Activated CD8-positive, alpha-beta memory T cell treated with anti-CD3 and anti-CD28 coated beads, Interleukin-2, amount 10 ng/mL, durations not matched to agents 7 days and 5 days (primary cell): ENCODE data around the gene SHH. TPM values are rescaled to one million over a fixed set of nuclear protein-coding genes. Genes with fewer than 3 reads are reported as not detected.
A peak's percentile ranks its signal among the peaks of the same experiment; 100 is the strongest.

Source experiments
- ATAC-seq: fragments of 150-1000 bp; cut with Tn5 transposase; one replicate; pipeline ENCODE4 v1.10.0; 2021; ENCODE audit warnings: moderate library complexity
- CTCF ChIA-PET: fragments of 350-600 bp; sonication (Branson Sonifier 250); formaldehyde crosslinking; loops from one replicate; lab custom pipeline; 2021; ENCODE audit warnings: antibody characterized with exemption; lab: Charles Lee
- DNase-seq: peaks from one replicate; pipeline ENCODE4 v3.0.0-alpha.2; 2020
- H3K27ac Mint-ChIP-seq: one replicate; pipeline ENCODE4 v1.8.0; 2021; ENCODE audit warnings: mild to moderate bottlenecking, mixed read lengths
- H3K27me3 Mint-ChIP-seq: one replicate; pipeline ENCODE4 v1.8.0; 2021; ENCODE audit warnings: mixed read lengths
- H3K36me3 Mint-ChIP-seq: one replicate; pipeline ENCODE4 v1.8.0; 2021; ENCODE audit warnings: mild to moderate bottlenecking, mixed read lengths
- H3K4me1 Mint-ChIP-seq: one replicate; pipeline ENCODE4 v1.8.0; 2021; ENCODE audit warnings: mixed read lengths
- H3K4me3 Mint-ChIP-seq: one replicate; pipeline ENCODE4 v1.8.0; 2021; ENCODE audit warnings: mild to moderate bottlenecking, moderate library complexity, mixed read lengths
- H3K9me3 Mint-ChIP-seq: one replicate; pipeline ENCODE4 v1.8.0; 2022; ENCODE audit warnings: low read depth, mixed read lengths
- total RNA-seq, 2 experiments: library from RNA; stranded (reverse); gene quantifications; one replicate each; pipeline ENCODE4 v1.2.3, GENCODE V29; 2021

SHH gene
- not detected for total RNA-seq

DNA sequence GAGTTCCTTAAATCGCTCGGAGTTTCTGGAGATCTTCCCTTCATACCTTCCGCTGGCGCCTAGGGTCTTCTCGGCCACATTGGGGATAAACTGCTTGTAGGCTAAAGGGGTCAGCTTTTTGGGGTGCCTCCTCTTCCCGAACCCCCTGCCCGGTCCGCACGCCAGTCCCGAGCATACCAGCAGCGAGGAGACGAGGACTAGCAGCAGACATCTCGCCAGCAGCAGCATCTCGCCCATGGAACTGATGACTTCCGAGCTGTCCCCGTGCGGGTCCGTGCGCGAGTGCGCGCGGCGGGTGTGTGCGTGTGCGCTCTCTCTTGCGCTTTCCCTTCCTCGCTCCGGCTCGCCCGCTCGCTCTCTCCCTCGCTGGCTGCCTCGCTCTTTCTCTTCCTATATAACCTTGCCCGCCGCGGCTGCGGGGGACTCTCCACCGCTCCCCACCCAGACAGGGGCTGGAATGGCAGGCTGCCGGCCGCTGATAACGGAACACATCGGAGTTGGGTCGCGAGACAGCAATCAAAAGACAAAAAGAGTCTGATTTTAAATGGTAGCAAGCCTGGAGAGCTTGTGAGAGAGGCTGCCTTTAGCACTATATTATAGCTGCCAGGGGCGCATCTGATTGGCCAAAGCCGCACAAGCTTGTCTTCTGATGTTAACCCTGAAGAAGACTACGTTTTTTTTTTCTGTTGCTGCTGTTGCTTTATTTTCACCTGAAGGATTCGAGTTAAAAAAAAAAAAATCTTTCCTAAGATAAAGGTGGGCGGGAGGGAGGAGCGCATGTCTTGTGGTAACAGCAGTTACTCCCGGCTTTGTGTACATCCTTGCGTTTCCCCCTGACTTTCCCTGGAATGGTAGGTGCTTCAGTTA lies at the start of gene SHH:
Gene SHH, minus strand, starts transcription at position 569 of the 867 bp plus-strand sequence. Its CDS starts 341 bp downstream, at position 228.
- peaks cover 15% of the 10 kb centered on the region for H3K4me1 Mint-ChIP-seq
- H3K4me3 Mint-ChIP-seq, result no peak within 1 kb of the TSS
- DNase-seq, result no peak
- H3K27me3 Mint-ChIP-seq, result peaks cover 66% of the 10 kb centered on the region
- CTCF ChIA-PET, result interaction anchor here (1.1 to 2.1 kb wide), 4 partner anchors 17 to 942 kb away, joined by 3 to 5 read pairs (median 3); no protein-coding TSS in a partner anchor
- H3K9me3 Mint-ChIP-seq, result no peaks in the 10 kb centered on the region
- H3K27ac Mint-ChIP-seq, result no peak within 1 kb of the TSS
- no peak for ATAC-seq
- no peaks in the 10 kb centered on the region for H3K36me3 Mint-ChIP-seq

DNA sequence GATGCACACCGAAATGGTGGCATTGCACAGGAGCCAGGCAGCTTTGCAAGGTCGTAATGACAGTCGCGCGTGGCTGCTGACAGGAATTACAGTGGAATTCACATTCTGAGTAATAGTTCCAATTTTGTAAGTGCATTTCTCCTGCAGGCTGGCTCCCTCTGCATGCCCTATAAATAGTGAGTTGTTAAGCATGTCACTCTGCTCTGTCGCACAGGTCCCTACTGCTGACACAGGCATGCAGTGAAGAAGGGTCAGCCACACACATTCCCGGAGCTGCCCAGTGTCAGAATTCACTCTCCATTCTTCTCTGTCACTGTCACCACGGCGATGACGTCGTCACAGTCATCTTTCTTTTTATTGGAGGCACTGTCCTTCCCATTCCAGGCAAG lies 49.2 kb upstream of the SHH start:
- no peaks in the 10 kb centered on the region for H3K36me3 Mint-ChIP-seq
- H3K27me3 Mint-ChIP-seq, result no peaks in the 10 kb centered on the region
- no peak for ATAC-seq
- no peak overlapping the region for H3K4me3 Mint-ChIP-seq
- CTCF ChIA-PET, result no interaction called here
- DNase-seq, result peak; percentile 8
- H3K4me1 Mint-ChIP-seq, result no peaks in the 10 kb centered on the region
- H3K27ac Mint-ChIP-seq, result no peak overlapping the region
- H3K9me3 Mint-ChIP-seq, result no peaks in the 10 kb centered on the region

DNA sequence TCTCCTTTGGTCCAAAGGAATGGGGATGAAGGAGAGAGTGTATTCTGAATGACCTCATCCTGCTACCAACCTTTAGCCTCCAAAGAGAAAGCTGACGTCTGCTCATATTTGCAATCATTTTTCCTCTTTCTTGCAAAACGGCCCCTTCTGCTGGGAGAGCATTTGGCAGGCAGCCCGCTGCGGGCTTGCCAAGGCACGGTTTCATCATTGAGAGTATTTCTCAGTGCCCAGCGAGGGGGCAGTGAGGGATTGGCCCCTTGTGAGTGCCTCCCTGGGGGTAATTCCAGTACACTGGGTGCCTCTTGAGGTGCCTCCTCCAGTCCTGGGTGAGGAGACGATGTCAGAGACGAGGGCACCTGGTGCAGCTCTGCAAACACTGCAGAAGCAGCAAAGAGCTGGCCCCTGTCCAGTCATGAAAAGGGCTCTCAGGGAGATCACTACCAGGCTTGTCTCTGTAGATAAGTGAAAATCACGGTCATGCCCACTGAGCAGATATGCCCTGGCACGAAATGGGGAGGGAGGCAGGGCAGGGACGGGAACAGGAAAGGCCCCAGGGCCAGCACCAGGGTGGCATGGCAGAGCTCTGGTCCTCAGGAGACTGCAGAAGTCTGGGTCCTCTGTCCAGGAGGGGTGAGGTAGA lies 48.7 kb upstream of the SHH start:
- no peaks in the 10 kb centered on the region for H3K4me1 Mint-ChIP-seq
- no peak overlapping the region for H3K27ac Mint-ChIP-seq
- H3K4me3 Mint-ChIP-seq, result no peak overlapping the region
- H3K9me3 Mint-ChIP-seq, result no peaks in the 10 kb centered on the region
- CTCF ChIA-PET, result no interaction called here
- no peaks in the 10 kb centered on the region for H3K27me3 Mint-ChIP-seq
- peak; percentile 33 for DNase-seq
- H3K36me3 Mint-ChIP-seq, result no peaks in the 10 kb centered on the region
- no peak for ATAC-seq

DNA sequence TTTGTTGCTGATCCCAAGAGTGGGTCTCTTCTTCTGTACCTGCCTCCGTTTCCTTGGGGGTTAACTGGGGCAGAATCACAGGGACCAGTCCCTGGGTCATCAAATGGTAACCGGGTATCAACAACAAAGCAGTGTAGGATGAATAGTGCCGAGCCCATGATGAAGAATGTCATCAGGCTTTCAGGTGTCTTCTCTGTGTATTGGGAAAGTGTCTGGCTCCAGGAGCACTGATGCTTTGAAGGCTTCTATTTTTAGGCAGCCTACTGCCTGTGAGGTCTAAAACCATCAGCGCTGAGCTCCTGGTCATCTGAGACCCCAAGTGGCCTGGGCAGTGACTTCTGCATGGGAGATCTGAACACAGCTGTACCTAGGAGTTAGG lies 48.2 kb upstream of the SHH start:
- H3K36me3 Mint-ChIP-seq, result no peaks in the 10 kb centered on the region
- no peaks in the 10 kb centered on the region for H3K4me1 Mint-ChIP-seq
- CTCF ChIA-PET, result no interaction called here
- no peaks in the 10 kb centered on the region for H3K27me3 Mint-ChIP-seq
- no peak overlapping the region for H3K4me3 Mint-ChIP-seq
- no peak for ATAC-seq
- no peak overlapping the region for H3K27ac Mint-ChIP-seq
- H3K9me3 Mint-ChIP-seq, result no peaks in the 10 kb centered on the region
- DNase-seq, result no peak

DNA sequence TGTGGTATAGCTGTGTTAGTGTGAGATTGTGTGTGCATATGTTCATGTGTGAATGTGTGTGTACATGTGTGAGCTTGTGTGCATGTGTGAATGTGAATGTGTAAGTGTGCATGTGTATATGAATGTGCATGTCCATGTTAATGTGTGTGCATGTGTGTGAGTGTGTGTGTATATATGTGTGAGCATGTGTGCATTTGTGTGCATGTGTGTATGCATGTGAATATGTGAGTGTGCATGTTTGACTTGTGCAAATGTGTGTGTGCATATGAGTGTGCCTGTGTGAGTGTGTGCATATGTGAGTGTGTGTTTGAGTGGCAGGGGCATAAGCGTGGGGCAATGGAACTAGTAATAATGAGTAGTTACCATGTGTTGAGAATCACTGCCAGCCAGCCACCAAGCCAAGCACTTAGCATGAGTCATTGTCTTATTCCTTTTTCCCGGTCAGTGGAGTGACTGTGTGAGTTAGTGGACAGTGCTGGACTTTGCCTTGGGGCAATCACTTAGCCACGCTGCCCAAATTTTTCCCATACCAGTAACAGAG lies 46.3 kb upstream of the SHH start:
- CTCF ChIA-PET, result no interaction called here
- no peak overlapping the region for H3K27ac Mint-ChIP-seq
- no peak overlapping the region for H3K4me3 Mint-ChIP-seq
- no peaks in the 10 kb centered on the region for H3K9me3 Mint-ChIP-seq
- no peaks in the 10 kb centered on the region for H3K36me3 Mint-ChIP-seq
- H3K27me3 Mint-ChIP-seq, result no peaks in the 10 kb centered on the region
- H3K4me1 Mint-ChIP-seq, result no peaks in the 10 kb centered on the region
- DNase-seq (peak; percentile 18), ATAC-seq (no peak)

DNA sequence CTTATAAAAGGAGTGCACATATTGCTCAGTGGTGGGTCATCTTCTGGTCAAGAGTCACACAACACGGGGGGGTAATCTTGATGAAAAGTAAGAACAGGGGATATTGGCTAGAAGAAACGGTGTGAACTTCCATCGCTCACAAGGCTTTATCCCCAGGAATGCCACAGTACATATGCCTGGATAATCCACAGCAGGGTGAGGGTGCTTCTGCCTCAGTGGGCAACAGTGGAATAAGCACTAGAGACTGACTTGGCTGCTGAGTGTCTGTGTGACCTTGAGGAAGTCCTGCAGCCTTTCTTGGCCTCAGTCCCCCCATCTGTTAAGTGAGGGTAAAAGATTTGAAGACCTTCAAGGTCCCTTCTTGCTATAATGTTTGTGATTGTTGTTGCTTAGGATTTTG lies 44.9 kb upstream of the SHH start:
- Mint-ChIP-seq H3K4me3 (no peak overlapping the region), H3K9me3 (no peaks in the 10 kb centered on the region), H3K27ac (no peak overlapping the region), H3K4me1 (no peaks in the 10 kb centered on the region), H3K27me3 (no peaks in the 10 kb centered on the region), H3K36me3 (no peaks in the 10 kb centered on the region)
- CTCF ChIA-PET, result no interaction called here
- ATAC-seq, result no peak
- DNase-seq, result peak; percentile 26

DNA sequence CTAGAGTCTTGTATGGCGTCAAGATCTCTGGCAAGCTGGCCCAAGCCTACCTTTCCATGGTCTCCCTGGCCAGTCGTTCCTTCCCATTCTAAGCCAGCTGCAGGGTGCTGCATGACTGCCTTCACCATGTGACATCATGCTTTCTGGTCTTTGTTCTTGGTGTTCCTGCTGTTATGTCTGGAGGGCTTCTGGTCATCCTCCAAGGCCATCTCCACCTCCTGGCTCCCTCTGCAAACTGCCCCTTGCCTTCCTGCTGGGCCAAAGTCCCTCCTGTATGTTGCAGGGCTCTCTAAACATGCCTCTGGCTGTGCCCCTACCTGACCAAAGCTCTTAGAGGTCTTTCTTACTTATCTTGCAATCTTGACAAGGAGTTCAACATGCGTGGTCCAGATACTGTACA lies 44.4 kb upstream of the SHH start:
- H3K4me3 Mint-ChIP-seq, result no peak overlapping the region
- ATAC-seq, result no peak
- H3K9me3 Mint-ChIP-seq, result no peaks in the 10 kb centered on the region
- CTCF ChIA-PET, result no interaction called here
- H3K36me3 Mint-ChIP-seq, result no peaks in the 10 kb centered on the region
- H3K4me1 Mint-ChIP-seq, result no peaks in the 10 kb centered on the region
- H3K27me3 Mint-ChIP-seq, result no peaks in the 10 kb centered on the region
- no peak overlapping the region for H3K27ac Mint-ChIP-seq
- peak; percentile 29 for DNase-seq

DNA sequence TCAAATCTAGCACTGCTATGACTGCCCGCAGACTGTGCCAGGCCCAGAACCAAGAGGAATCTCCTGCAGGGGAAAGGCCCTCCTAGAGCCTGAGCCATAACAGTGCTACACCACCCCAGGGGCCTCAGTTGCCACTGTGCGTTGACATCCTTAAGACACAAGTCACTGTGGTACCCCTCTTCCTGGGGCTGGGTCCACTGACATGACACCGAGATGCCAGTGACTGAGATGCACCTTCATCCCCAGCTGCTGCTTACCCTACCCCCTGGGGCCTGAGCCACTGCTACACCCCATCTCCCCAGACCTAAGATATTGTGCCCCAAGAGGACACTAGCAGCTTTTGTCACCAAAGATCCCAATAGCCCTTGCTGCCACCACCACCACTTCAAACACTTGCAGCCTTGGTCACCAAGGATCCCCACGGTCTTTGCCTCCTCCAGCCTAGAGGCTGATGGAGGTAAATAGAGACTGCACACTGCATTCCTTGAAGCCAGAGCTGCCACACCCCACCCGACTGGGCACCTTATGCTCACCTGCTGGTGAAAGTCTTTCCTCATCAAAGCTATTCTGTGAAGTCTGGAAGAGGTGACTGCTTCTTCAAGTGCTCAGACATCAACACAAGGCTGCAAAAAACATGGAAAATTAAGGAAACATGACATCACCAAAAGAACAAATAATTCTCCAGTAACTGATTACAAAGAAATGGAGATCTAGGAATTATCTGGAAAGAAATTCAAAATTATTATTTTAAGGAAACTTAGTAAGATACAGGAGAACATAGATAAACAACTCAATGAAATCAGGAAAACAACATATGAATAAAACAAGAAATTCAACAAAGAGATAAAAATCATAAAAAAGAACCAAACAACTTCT lies 40.4 kb upstream of the SHH start:
- no peaks in the 10 kb centered on the region for H3K27me3 Mint-ChIP-seq
- CTCF ChIA-PET, result no interaction called here
- no peak for ATAC-seq
- no peak overlapping the region for H3K4me3 Mint-ChIP-seq
- no peaks in the 10 kb centered on the region for H3K36me3 Mint-ChIP-seq
- DNase-seq, result peak; percentile 27
- no peaks in the 10 kb centered on the region for H3K4me1 Mint-ChIP-seq
- no peak overlapping the region for H3K27ac Mint-ChIP-seq
- H3K9me3 Mint-ChIP-seq, result no peaks in the 10 kb centered on the region

DNA sequence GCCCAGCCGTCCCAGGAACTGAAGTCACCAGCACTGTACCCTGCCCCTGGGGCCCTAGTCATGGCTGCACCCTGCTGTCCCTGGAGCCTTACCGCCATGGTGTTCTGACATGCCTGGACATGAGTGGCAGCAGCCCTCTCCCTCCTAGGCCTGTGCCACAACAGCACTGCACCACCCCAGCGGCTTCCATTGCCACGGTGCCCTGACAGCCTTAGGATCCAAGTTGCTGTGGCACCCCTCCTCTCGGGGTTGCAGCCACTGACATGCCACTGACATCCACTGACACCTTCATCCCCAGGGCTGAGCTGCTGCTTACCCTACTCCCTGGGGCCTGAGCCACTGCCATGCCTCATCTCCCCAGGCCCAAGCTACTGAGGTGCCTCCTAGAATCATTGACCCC lies 39.6 kb upstream of the SHH start:
- Mint-ChIP-seq H3K4me1 (no peaks in the 10 kb centered on the region), H3K36me3 (no peaks in the 10 kb centered on the region), H3K4me3 (no peak overlapping the region), H3K27ac (no peak overlapping the region), H3K9me3 (no peaks in the 10 kb centered on the region), H3K27me3 (no peaks in the 10 kb centered on the region)
- no peak for ATAC-seq
- peak; percentile 25 for DNase-seq
- CTCF ChIA-PET, result interaction anchor here (1.1 kb wide), 1 partner anchor 13 kb away, joined by 3 read pairs; no protein-coding TSS in a partner anchor

DNA sequence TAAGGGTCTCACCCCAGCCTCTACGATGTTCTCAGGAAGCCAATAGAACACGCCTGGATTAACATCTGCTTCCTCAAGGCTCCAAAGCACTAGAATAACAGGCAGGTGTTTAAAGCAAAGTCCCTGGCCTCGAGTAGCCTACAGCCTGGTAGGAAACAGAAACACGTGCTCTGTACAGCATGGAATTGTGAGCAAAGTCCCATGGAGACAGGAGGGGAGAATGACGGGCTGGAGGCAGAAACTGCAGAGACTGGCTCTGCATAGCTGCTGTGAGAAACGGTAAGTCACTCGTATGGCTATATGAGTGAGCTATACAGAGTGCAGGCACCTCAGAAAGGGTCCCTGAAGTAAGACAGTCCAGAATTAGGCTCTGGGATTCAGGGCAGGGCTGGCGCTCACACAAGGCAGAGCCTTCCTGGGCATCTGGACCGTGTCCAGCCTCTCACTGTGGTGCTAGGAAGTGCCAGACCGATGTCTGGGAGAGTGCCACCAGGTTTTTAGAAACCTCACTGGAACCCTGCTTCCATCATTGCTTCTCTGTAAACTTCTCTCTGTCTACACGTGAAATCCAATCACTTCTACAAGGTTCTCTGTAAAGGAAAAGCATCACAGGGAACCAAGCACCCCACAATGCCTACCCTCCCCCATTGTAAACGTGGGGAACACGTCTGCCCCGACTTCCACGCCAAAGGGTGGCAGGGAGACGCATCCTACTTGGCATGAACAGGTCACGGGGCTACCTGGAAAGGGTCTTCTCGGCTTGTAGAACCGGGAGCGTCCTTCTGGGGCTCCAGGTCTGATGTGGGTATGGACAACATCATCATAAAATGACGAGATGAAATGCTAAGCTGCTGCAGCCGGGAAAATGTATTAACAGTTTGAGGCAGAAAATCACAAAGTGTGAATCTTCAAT lies 38.8 kb upstream of the SHH start:
- Mint-ChIP-seq H3K27me3 (no peaks in the 10 kb centered on the region), H3K27ac (no peak overlapping the region), H3K36me3 (no peaks in the 10 kb centered on the region), H3K9me3 (no peaks in the 10 kb centered on the region), H3K4me3 (no peak overlapping the region), H3K4me1 (no peaks in the 10 kb centered on the region)
- CTCF ChIA-PET, result interaction anchor here (1.1 kb wide), 1 partner anchor 14 kb away, joined by 3 read pairs; no protein-coding TSS in a partner anchor
- DNase-seq, result peak; percentile 29
- no peak for ATAC-seq

DNA sequence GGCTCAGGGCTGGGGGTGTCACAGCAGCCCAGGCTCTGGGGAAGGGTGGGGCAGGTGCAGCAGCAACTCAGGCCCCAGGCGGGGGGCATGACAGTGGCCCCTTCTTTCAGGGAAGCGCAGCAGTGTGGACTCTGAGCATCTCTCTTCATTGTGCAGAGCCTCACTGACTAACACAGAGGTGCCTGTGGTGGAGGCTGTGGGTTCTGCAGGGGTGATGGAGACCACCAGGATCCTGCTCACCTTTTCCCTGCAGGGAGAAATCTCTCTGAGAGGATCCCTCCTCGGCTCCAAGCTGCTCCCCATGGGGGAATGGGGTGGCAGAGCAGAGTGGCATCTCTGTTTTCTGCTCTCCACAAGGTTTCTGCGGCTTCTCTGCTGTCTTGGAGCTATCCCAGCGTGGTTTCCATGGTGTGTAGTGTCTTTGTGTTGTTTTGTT lies 37.8 kb upstream of the SHH start:
- H3K27ac Mint-ChIP-seq, result no peak overlapping the region
- no peaks in the 10 kb centered on the region for H3K27me3 Mint-ChIP-seq
- no peak for DNase-seq
- CTCF ChIA-PET, result no interaction called here
- no peaks in the 10 kb centered on the region for H3K9me3 Mint-ChIP-seq
- no peaks in the 10 kb centered on the region for H3K4me1 Mint-ChIP-seq
- no peaks in the 10 kb centered on the region for H3K36me3 Mint-ChIP-seq
- H3K4me3 Mint-ChIP-seq, result no peak overlapping the region
- no peak for ATAC-seq
